IMR-90 (cell line): ENCODE results near the gene MGLL. TPM values are rescaled to one million over a fixed set of nuclear protein-coding genes. Genes with fewer than 3 reads are reported as not detected.
A peak's percentile ranks its signal among the peaks of the same experiment; 100 is the strongest.

ENCODE experiments used
- ATAC-seq: fragments of 200-7000 bp; cut with Tn5 transposase; 2 replicates; pipeline ENCODE4 v1.9.1; 2020; ENCODE audit warnings: low read depth, mild to moderate bottlenecking, moderate library complexity
- BruUV-seq: library from RNA; stranded (reverse); fragments of 400-500 nt; replicated peaks from 2 replicates; lab custom pipeline; 2021; lab: Mats Ljungman, UMichigan
- CTCF ChIA-PET: fragments of 300-600 bp; formaldehyde crosslinking; extraction: SDS; loops from one replicate; lab custom pipeline; 2021; ENCODE audit warnings: antibody characterized with exemption; lab: Yijun Ruan, JAX
- POLR2A ChIA-PET: fragments of 300-600 bp; sonication (Branson Sonifier 250); formaldehyde crosslinking; loops from one replicate; lab custom pipeline; 2022; ENCODE audit warnings: antibody characterized with exemption; ENCODE audit not compliant: unreplicated experiment; lab: Charles Lee
- DNase-seq: peaks from one replicate; pipeline ENCODE4 v3.0.0; 2013
- H2AFZ ChIP-seq: replicated peaks from 2 replicates; pipeline ENCODE3; 2013; ENCODE audit warnings: low read length, mild to moderate bottlenecking; ENCODE audit not compliant: poor library complexity
- H2AK5ac ChIP-seq: 2 replicates; pipeline ENCODE4 v1.6.1; 2013; ENCODE audit warnings: low read depth, low read length, inconsistent platforms
- H2AK9ac ChIP-seq: replicated peaks from 2 replicates; pipeline ENCODE3; 2013; ENCODE audit warnings: mild to moderate bottlenecking, low read depth, low read length, moderate library complexity; ENCODE audit not compliant: poor library complexity
- H2BK120ac ChIP-seq: 2 replicates; pipeline ENCODE4 v1.6.1; 2013; ENCODE audit warnings: low read depth, low read length, inconsistent platforms
- H2BK15ac ChIP-seq: 3 replicates; pipeline ENCODE4 v1.6.1; 2013; ENCODE audit warnings: low read depth, low read length, inconsistent platforms
- H2BK20ac ChIP-seq: 2 replicates; pipeline ENCODE4 v1.6.1; 2013; ENCODE audit warnings: low read depth, mild to moderate bottlenecking, inconsistent platforms, low read length, moderate library complexity
- H2BK5ac ChIP-seq: 2 replicates; pipeline ENCODE4 v1.6.1; 2013; ENCODE audit warnings: mild to moderate bottlenecking, low read depth, low read length, inconsistent platforms; ENCODE audit not compliant: poor library complexity, severe bottlenecking
- H3K14ac ChIP-seq: replicated peaks from 2 replicates; pipeline ENCODE4 v1.6.1; 2013; ENCODE audit warnings: low read depth, low read length, inconsistent platforms
- H3K18ac ChIP-seq: 2 replicates; pipeline ENCODE4 v1.6.1; 2013; ENCODE audit warnings: low read depth, low read length, control low read depth
- H3K23ac ChIP-seq: 2 replicates; pipeline ENCODE4 v1.6.1; 2013; ENCODE audit warnings: low read depth, low read length, inconsistent platforms
- H3K27ac ChIP-seq: 2 replicates; pipeline ENCODE4 v1.5.1; 2013; ENCODE audit warnings: mild to moderate bottlenecking, control low read depth, low read length; ENCODE audit not compliant: insufficient read depth
- H3K27me3 ChIP-seq: 2 replicates; pipeline ENCODE4 v1.6.1; 2013; ENCODE audit warnings: low read length; ENCODE audit not compliant: control insufficient read depth, insufficient read depth
- H3K36me3 ChIP-seq: 2 replicates; pipeline ENCODE4 v1.6.1; 2013; ENCODE audit warnings: low read length, mixed read lengths; ENCODE audit not compliant: control insufficient read depth, insufficient read depth
- H3K4ac ChIP-seq: 2 replicates; pipeline ENCODE4 v1.6.1; 2013; ENCODE audit warnings: low read depth, low read length, inconsistent platforms
- H3K4me1 ChIP-seq: 2 replicates; pipeline ENCODE4 v1.6.1; 2013; ENCODE audit warnings: low read length, mixed read lengths; ENCODE audit not compliant: control insufficient read depth, insufficient read depth
- H3K4me2 ChIP-seq: 2 replicates; pipeline ENCODE4 v1.6.1; 2013; ENCODE audit warnings: low read depth, mild to moderate bottlenecking, control low read depth, low read length, moderate library complexity
- H3K4me3 ChIP-seq: 2 replicates; pipeline ENCODE4 v1.5.1; 2013; ENCODE audit warnings: low read depth, mild to moderate bottlenecking, control low read depth, low read length, moderate library complexity; ENCODE audit not compliant: insufficient read depth
- H3K56ac ChIP-seq: 2 replicates; pipeline ENCODE4 v1.6.1; 2013; ENCODE audit warnings: low read length, inconsistent platforms; ENCODE audit not compliant: insufficient read depth; ENCODE audit errors: extremely low read depth
- H3K79me1 ChIP-seq, 2 experiments: 2 replicates each; pipeline ENCODE4 v1.6.1; 2013; ENCODE audit warnings: low read length in 2 of 2, inconsistent platforms in 1 of 2, low read depth in 1 of 2
- H3K9ac ChIP-seq: 2 replicates; pipeline ENCODE4 v1.6.1; 2013; ENCODE audit warnings: low read depth, low read length, control low read depth
- H3K9me1 ChIP-seq: 2 replicates; pipeline ENCODE4 v1.6.1; 2013; ENCODE audit warnings: low read length, inconsistent platforms; ENCODE audit not compliant: insufficient read depth
- H3K9me3 ChIP-seq: 2 replicates; pipeline ENCODE4 v1.6.1; 2013; ENCODE audit warnings: low read length; ENCODE audit not compliant: control insufficient read depth, insufficient read depth
- H4K20me1 ChIP-seq: 2 replicates; pipeline ENCODE4 v1.6.1; 2013; ENCODE audit warnings: low read length, inconsistent platforms; ENCODE audit not compliant: insufficient read depth
- H4K5ac ChIP-seq: 2 replicates; pipeline ENCODE4 v1.6.1; 2013; ENCODE audit warnings: mild to moderate bottlenecking, low read depth, low read length, control low read depth
- H4K8ac ChIP-seq, 2 experiments: 2 replicates each; pipeline ENCODE4 v1.6.1; 2013; ENCODE audit warnings: low read depth in 2 of 2, low read length in 2 of 2, control low read depth in 1 of 2, inconsistent platforms in 1 of 2
- H4K91ac ChIP-seq: 2 replicates; pipeline ENCODE4 v1.6.1; 2013; ENCODE audit warnings: low read depth, low read length, inconsistent platforms; ENCODE audit not compliant: insufficient read depth
- NFE2L2 ChIP-seq: fragments of 150-350 bp; IDR thresholded peaks from 2 replicates; pipeline ENCODE4 v1.6.1; 2016; ENCODE audit warnings: low read depth, mild to moderate bottlenecking, low read length
- RFX5 ChIP-seq: IDR thresholded peaks from 2 replicates; pipeline ENCODE4 v1.8.0; 2012; ENCODE audit warnings: low read depth, mild to moderate bottlenecking, low read length, moderate library complexity
- WGBS, 2 experiments: methylation state at CpG; one replicate each; pipeline versions ENCODE4 v1.1.5 to v1.1.7; 2013; ENCODE audit warnings: missing lambda C conversion rate in 2 of 2; ENCODE audit not compliant: insufficient read length in 1 of 2; ENCODE audit errors: extremely low coverage in 2 of 2; 5-methylcytosine and 5-hydroxymethylcytosine counted together
- dilution Hi-C: fragments of 300-500 bp; cut with HindIII; formaldehyde crosslinking; loops from one replicate; pipeline ENCODE4 v1.14.3; 2018; ENCODE audit warnings: low sequenced_read_pairs; ENCODE audit not compliant: unreplicated experiment
- in situ Hi-C: fragments of 300-500 bp; cut with MboI; formaldehyde crosslinking; loops from 3 replicates; pipeline ENCODE4 v1.14.3; 2019; ENCODE audit warnings: low sequenced_read_pairs, inconsistent platforms, mixed read lengths
- intact Hi-C: fragments of 100-400 bp; cut with micrococcal nuclease; formaldehyde crosslinking; loops from 2 replicates; pipeline ENCODE4 v1.10.0; 2022
- polyA plus RNA-seq, 3 experiments: library from polyadenylated mRNA; depleted of rRNA; stranded (reverse); fragments of >200 nt; gene quantifications; 2 replicates each; pipeline ENCODE4 v1.2.3, GENCODE V29; 2012; ENCODE audit warnings: low replicate concordance in 1 of 3
- total RNA-seq: library from RNA; depleted of rRNA; stranded (reverse); fragments of >200 nt; gene quantifications from 2 replicates; pipeline ENCODE4 v1.2.3, GENCODE V29; 2012

The MGLL gene
- total and polyA plus RNA-seq, 2 of the 4 experiments (the other 2 are of a cell fraction): 23.7 to 60.6 TPM

- Histone ChIP-seq H3K79me1 (peaks cover 41 to 85% of the 10 kb centered on the region in 2 experiments), H2BK15ac (peak overlapping the region; percentile 23; the same call in 1 of the 3 replicates), H3K27ac (no peak overlapping the region), H3K4me1 (peaks cover 34% of the 10 kb centered on the region), H4K20me1 (no peaks in the 10 kb centered on the region; the same call in 1 of the 2 replicates), H2BK5ac (peak overlapping the region; percentile 41), H4K5ac (no peak overlapping the region), H3K14ac (peak overlapping the region; percentile 84), H4K8ac (peak overlapping the region in 1 of 2 experiments; percentile 62; a peak in 1 of 4 replicates), H3K4me3 (no peak overlapping the region), H2AFZ (no peak overlapping the region), H2AK9ac (no peak overlapping the region), H3K9ac (no peak overlapping the region), H2BK20ac (0 out of 2 replicates have a peak overlapping the region, but pooled peaks have one; percentile 32), H3K9me1 (peaks cover 30% of the 10 kb centered on the region), H3K18ac (peak overlapping the region; percentile 0; the same call in 1 of the 2 replicates), H3K23ac (peak overlapping the region; percentile 26; the same call in 1 of the 2 replicates), H3K56ac (no peak overlapping the region), H3K27me3 (no peaks in the 10 kb centered on the region), H2BK120ac (peak overlapping the region; percentile 70), H3K4ac (peak overlapping the region; percentile 79), H3K36me3 (no peaks in the 10 kb centered on the region; the same call in 1 of the 2 replicates), H4K91ac (no peak overlapping the region; the same call in 1 of the 2 replicates), H3K4me2 (no peak overlapping the region), H3K9me3 (peaks cover 4% of the 10 kb centered on the region), H2AK5ac (peak overlapping the region; percentile 77; the same call in 1 of the 2 replicates)
- dilution Hi-C loops: no loop called here
- TF ChIP-seq RFX5 (no peak), NFE2L2 (0 out of 2 replicates have a peak, but pooled peaks have one; percentile 18)
- WGBS, 2 experiments: 70% methylated on average over 2 of the region's 3 CpGs; no CpG with 5 or more reads in 1 of the 2 experiments
- no TSS peak for BruUV-seq
- in situ Hi-C loops: no loop called here
- ChIA-PET CTCF (interaction anchor here (0.6 to 0.7 kb wide), 2 partner anchors 37 to 83 kb away, joined by 3 read pairs; no protein-coding TSS in a partner anchor), POLR2A (no interaction called here)
- DNase-seq: peak; percentile 69
- intact Hi-C loops: no loop called here
- ATAC-seq: no peak
These were observed 42.6 kb downstream of the MGLL start for GRCh38 chr3:127779747-127780146.
